Osteoblast (primary cell): Measurements from ENCODE around the gene YTHDF1. TPM values are rescaled to one million over a fixed set of nuclear protein-coding genes. Genes with fewer than 3 reads are reported as not detected.

Experiments
- DNase-seq: peaks from one replicate; pipeline ENCODE4 v3.0.0; 2011; ENCODE audit warnings: low spot score, mixed read lengths; ENCODE audit not compliant: insufficient read length; ENCODE audit errors: missing footprints
- H2AFZ ChIP-seq: 2 replicates; pipeline ENCODE4 v1.6.0; 2011; ENCODE audit warnings: mild to moderate bottlenecking, low read length
- H3K27ac ChIP-seq: 2 replicates; pipeline ENCODE4 v1.5.1; 2011; ENCODE audit warnings: mild to moderate bottlenecking, low read depth, low read length, moderate library complexity
- H3K27me3 ChIP-seq: 2 replicates; pipeline ENCODE4 v1.6.0; 2012; ENCODE audit warnings: mild to moderate bottlenecking, control low read depth, inconsistent platforms, low read length, moderate library complexity; ENCODE audit not compliant: insufficient read depth
- H3K36me3 ChIP-seq: 2 replicates; pipeline ENCODE4 v1.5.1; 2011; ENCODE audit warnings: mild to moderate bottlenecking, low read length, control low read depth, moderate library complexity; ENCODE audit not compliant: insufficient read depth
- H3K4me1 ChIP-seq: 2 replicates; pipeline ENCODE4 v1.5.1; 2011; ENCODE audit warnings: mild to moderate bottlenecking, low read length, control low read depth, moderate library complexity; ENCODE audit not compliant: insufficient read depth
- H3K4me2 ChIP-seq: 2 replicates; pipeline ENCODE4 v1.6.0; 2011; ENCODE audit warnings: mild to moderate bottlenecking, low read length; ENCODE audit not compliant: insufficient read depth
- H3K4me3 ChIP-seq: fragments of 200-600 bp; sonication (generic); 3 replicates; pipeline ENCODE4 v1.5.1; 2012; ENCODE audit warnings: mild to moderate bottlenecking, low read length, inconsistent platforms; ENCODE audit not compliant: insufficient read depth
- H3K79me2 ChIP-seq: 2 replicates; pipeline ENCODE4 v1.6.0; 2012; ENCODE audit warnings: mild to moderate bottlenecking, low read length, control low read depth, inconsistent platforms; ENCODE audit not compliant: insufficient read depth
- H3K9me3 ChIP-seq: 2 replicates; pipeline ENCODE4 v1.5.1; 2011; ENCODE audit warnings: low read depth, low read length, control low read depth
- H4K20me1 ChIP-seq: 2 replicates; pipeline ENCODE4 v1.6.0; 2012; ENCODE audit warnings: mild to moderate bottlenecking, low read length, control low read depth; ENCODE audit not compliant: insufficient read depth
- small RNA-seq: library from RNA; depleted of rRNA; stranded (forward); fragments of <200 nt; gene quantifications from one replicate; pipeline ENCODE3, GENCODE V24; 2012
- total RNA-seq: library from RNA; depleted of rRNA; stranded (reverse); fragments of >200 nt; gene quantifications from 2 replicates; pipeline ENCODE4 v1.2.3, GENCODE V29; 2012
- TF ChIP-seq, protein P1 (sequence below): IDR thresholded peaks from 2 replicates; pipeline ENCODE4 v1.5.1; 2011; ENCODE audit warnings: mild to moderate bottlenecking, low read depth, low read length, moderate library complexity; ENCODE audit errors: extremely low read depth

Gene YTHDF1
- total RNA-seq, 1 donor, result 23.9 TPM

DNA sequence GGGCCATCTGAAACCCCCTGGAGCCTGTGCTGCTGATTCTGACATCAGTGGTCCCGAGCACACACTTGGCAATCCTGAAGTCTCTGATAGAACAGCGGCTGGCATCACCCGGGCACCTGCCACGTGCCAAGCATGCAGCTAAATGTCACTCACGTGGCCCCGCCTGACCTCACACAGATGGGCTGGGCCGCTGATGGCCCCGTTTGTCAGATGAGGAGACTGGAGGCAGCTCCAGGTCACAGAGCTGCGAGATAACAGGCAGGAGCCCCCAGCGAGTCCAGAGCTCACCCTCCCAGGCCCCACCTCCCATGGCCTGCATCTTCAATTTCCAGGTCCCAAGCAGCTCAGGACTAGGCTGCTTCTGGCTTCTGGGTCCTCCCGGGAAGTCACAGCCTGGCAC, 67.2 kb downstream of the YTHDF1 start:
- no peaks in the 10 kb centered on the region for H3K4me1 ChIP-seq
- TF ChIP-seq, protein P1, sequence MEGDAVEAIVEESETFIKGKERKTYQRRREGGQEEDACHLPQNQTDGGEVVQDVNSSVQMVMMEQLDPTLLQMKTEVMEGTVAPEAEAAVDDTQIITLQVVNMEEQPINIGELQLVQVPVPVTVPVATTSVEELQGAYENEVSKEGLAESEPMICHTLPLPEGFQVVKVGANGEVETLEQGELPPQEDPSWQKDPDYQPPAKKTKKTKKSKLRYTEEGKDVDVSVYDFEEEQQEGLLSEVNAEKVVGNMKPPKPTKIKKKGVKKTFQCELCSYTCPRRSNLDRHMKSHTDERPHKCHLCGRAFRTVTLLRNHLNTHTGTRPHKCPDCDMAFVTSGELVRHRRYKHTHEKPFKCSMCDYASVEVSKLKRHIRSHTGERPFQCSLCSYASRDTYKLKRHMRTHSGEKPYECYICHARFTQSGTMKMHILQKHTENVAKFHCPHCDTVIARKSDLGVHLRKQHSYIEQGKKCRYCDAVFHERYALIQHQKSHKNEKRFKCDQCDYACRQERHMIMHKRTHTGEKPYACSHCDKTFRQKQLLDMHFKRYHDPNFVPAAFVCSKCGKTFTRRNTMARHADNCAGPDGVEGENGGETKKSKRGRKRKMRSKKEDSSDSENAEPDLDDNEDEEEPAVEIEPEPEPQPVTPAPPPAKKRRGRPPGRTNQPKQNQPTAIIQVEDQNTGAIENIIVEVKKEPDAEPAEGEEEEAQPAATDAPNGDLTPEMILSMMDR, result no peak
- no peaks in the 10 kb centered on the region for H3K36me3 ChIP-seq
- H3K27me3 ChIP-seq, result peaks cover 17% of the 10 kb centered on the region
- no peak overlapping the region for H3K4me2 ChIP-seq
- no peak overlapping the region for H3K27ac ChIP-seq
- H3K4me3 ChIP-seq, result no peak overlapping the region
- H2AFZ ChIP-seq, result no peak overlapping the region
- DNase-seq, result peak; percentile 54
- H3K9me3 ChIP-seq, result peaks cover 4% of the 10 kb centered on the region
- no peaks in the 10 kb centered on the region for H4K20me1 ChIP-seq
- H3K79me2 ChIP-seq, result no peaks in the 10 kb centered on the region

DNA sequence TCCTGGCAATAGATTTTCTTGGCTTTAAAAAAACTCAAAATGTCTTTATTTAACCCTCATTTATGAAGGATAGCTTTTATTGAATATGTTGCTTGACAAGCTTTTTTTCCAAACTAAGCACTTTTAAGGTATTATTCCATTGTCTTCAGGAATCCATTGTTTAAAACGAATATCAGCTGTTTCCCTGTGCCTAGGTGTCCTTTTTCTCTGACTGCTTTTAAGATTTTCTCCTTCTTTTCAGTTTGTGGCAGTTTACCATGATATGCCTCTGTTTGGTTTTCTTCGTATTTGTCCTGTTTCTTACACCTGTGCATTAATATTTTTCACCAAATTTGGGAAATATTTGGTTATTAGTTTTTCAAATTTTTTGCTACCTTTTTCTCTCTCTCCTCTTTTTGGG, 68.4 kb downstream of the YTHDF1 start:
- Histone ChIP-seq H3K27me3 (peaks cover 5% of the 10 kb centered on the region), H2AFZ (no peak overlapping the region), H3K4me1 (no peaks in the 10 kb centered on the region), H3K79me2 (no peaks in the 10 kb centered on the region), H3K4me3 (no peak overlapping the region), H3K36me3 (no peaks in the 10 kb centered on the region), H3K9me3 (peaks cover 4% of the 10 kb centered on the region), H4K20me1 (no peaks in the 10 kb centered on the region), H3K27ac (no peak overlapping the region), H3K4me2 (no peak overlapping the region)
- TF ChIP-seq, protein P1, result no peak
- DNase-seq, result peak; percentile 9

Small RNA genes within 50 kb of the gene (small RNA-seq; reads per million reads assigned to genes)
- not detected for gene MIR124-3
- gene MIR3196, result not detected

Other genes with a start within 250 kb of the YTHDF1 start
- not detected in 2 replicates for gene BHLHE23, start 209.2 kb downstream of the YTHDF1 start, total RNA-seq
- gene BIRC7, start 19.8 kb upstream of the YTHDF1 start, total RNA-seq, result under 0.01 and 0.29 TPM in 2 replicates
- gene NKAIN4, start 38.3 kb upstream of the YTHDF1 start, total RNA-seq, result not detected in 2 replicates
- gene ARFGAP1, start 56.7 kb upstream of the YTHDF1 start, total RNA-seq, result 63.1 and 68.4 TPM in 2 replicates
- gene COL20A1, start 77.1 kb upstream of the YTHDF1 start, total RNA-seq, result not detected in 2 replicates
- gene CHRNA4, start 145.2 kb upstream of the YTHDF1 start, total RNA-seq, result not detected in 2 replicates